OCI-LY1 (cell line): Measurements from ENCODE around the gene MUC2.

Source experiments
- H2AFZ ChIP-seq: fragments of 200-600 bp; sonication (generic), shearing (Covaris generic); 2 replicates; pipeline ENCODE4 v1.6.0; 2014; ENCODE audit warnings: antibody characterized with exemption, mild to moderate bottlenecking, low read length
- H3F3A ChIP-seq: fragments of 200-600 bp; sonication (generic), shearing (Covaris generic); 2 replicates; pipeline ENCODE4 v1.6.0; 2014; ENCODE audit warnings: mild to moderate bottlenecking, antibody characterized with exemption, low read length, moderate library complexity; ENCODE audit not compliant: insufficient read depth
- H3K27ac ChIP-seq: fragments of 200-600 bp; sonication (generic); 2 replicates; pipeline ENCODE4 v1.5.1; 2014; ENCODE audit warnings: low read length, mixed run types, mild to moderate bottlenecking, low read depth; ENCODE audit not compliant: poor library complexity, severe bottlenecking
- H3K27me3 ChIP-seq: fragments of 200-600 bp; sonication (generic); 2 replicates; pipeline ENCODE4 v1.6.0; 2014; ENCODE audit warnings: antibody characterized with exemption, mild to moderate bottlenecking, low read length, moderate library complexity; ENCODE audit not compliant: insufficient read depth
- H3K36me3 ChIP-seq: fragments of 200-600 bp; sonication (generic); 2 replicates; pipeline ENCODE4 v1.6.1; 2014; ENCODE audit warnings: mild to moderate bottlenecking, antibody characterized with exemption, low read length, moderate library complexity, mixed read lengths; ENCODE audit not compliant: insufficient read depth
- H3K4me1 ChIP-seq: fragments of 200-600 bp; sonication (generic); 2 replicates; pipeline ENCODE4 v1.5.1; 2014; ENCODE audit warnings: mild to moderate bottlenecking, low read length, moderate library complexity; ENCODE audit not compliant: insufficient read depth, severe bottlenecking
- H3K4me2 ChIP-seq: fragments of 200-600 bp; sonication (generic), shearing (Covaris generic); 2 replicates; pipeline ENCODE4 v1.6.1; 2014; ENCODE audit warnings: low read length
- H3K4me3 ChIP-seq: fragments of 200-600 bp; sonication (generic); 2 replicates; pipeline ENCODE4 v1.5.1; 2014; ENCODE audit warnings: low read length, low read depth, mild to moderate bottlenecking, mixed read lengths; ENCODE audit not compliant: poor library complexity, severe bottlenecking
- H3K79me2 ChIP-seq: fragments of 200-600 bp; shearing (Covaris generic); 2 replicates; pipeline ENCODE4 v1.6.1; 2016; ENCODE audit warnings: mixed run types, low read length, mixed read lengths; ENCODE audit not compliant: insufficient read depth
- H3K9ac ChIP-seq: fragments of 200-600 bp; sonication (generic), shearing (Covaris generic); 2 replicates; pipeline ENCODE4 v1.6.1; 2014; ENCODE audit warnings: mild to moderate bottlenecking, low read length, mixed read lengths
- H3K9me2 ChIP-seq: fragments of 200-600 bp; sonication (generic), shearing (Covaris generic); 2 replicates; pipeline ENCODE4 v1.6.1; 2014; ENCODE audit warnings: low read depth, mild to moderate bottlenecking, low read length, mixed read lengths
- H3K9me3 ChIP-seq: fragments of 200-600 bp; shearing (Covaris generic); 2 replicates; pipeline ENCODE4 v1.6.1; 2014; ENCODE audit warnings: low read length, mixed read lengths
- H4K20me1 ChIP-seq: fragments of 200-600 bp; sonication (generic), shearing (Covaris generic); 2 replicates; pipeline ENCODE4 v1.6.0; 2016; ENCODE audit warnings: mild to moderate bottlenecking, low read length; ENCODE audit not compliant: insufficient read depth
- EZH2 ChIP-seq: fragments of 200-600 bp; sonication (generic), shearing (Covaris generic); IDR thresholded peaks from 2 replicates; pipeline ENCODE4 v1.8.0; 2017; ENCODE audit warnings: borderline replicate concordance, mixed run types, mild to moderate bottlenecking, antibody characterized with exemption, low read length, moderate library complexity, mixed read lengths
- TF ChIP-seq, protein P1 (sequence below): fragments of 200-600 bp; sonication (generic), shearing (Covaris generic); IDR thresholded peaks from 2 replicates; pipeline ENCODE4 v1.5.1; 2017; ENCODE audit warnings: mild to moderate bottlenecking, antibody characterized with exemption, low read length, moderate library complexity, mixed read lengths

The MUC2 gene

DNA sequence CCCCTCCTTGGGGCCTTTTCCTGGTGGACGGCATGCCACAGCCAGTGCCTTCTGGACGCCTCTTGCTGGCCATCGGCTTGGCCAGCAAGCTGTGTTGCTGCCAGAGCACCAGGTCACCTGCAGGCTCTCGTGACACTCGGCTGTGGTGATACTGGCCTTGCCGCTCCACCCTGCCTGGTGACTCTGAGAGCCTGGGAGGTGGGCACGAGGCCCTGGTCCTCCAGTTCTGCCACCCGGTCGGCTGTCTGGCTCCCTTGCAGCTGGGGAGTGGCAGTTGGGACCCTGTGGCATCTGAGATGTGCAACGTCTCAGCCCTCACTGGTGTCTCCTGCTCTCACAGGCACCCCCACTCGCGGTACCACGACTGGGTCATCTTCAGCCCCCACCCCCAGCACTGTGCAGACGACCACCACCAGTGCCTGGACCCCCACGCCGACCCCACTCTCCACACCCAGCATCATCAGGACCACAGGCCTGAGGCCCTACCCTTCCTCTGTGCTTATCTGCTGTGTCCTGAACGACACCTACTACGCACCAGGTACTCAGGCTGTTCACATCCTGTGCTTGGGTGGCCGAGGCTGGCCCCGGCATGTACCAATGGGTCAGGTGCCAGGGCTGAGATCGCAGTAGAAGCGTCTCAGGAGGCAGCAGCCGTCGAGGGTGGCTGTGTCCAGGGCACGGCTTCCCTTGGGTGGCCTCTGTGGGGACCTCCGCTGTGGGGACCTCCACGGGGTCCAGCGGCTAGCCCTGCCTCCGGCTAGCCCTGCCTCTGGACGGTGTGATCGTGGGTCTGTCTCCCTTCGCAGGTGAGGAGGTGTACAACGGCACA is 26.0 kb downstream of the MUC2 start:
- Histone ChIP-seq H3K27me3 (no peaks in the 10 kb centered on the region), H2AFZ (no peak overlapping the region), H3F3A (no peaks in the 10 kb centered on the region), H4K20me1 (no peaks in the 10 kb centered on the region), H3K4me3 (no peak overlapping the region), H3K9me3 (no peaks in the 10 kb centered on the region), H3K9me2 (no peaks in the 10 kb centered on the region), H3K36me3 (no peaks in the 10 kb centered on the region), H3K9ac (no peak overlapping the region), H3K27ac (no peak overlapping the region), H3K4me2 (no peak overlapping the region), H3K79me2 (no peaks in the 10 kb centered on the region), H3K4me1 (no peaks in the 10 kb centered on the region)
- no peak for TF ChIP-seq EZH2
- TF ChIP-seq, protein P1, sequence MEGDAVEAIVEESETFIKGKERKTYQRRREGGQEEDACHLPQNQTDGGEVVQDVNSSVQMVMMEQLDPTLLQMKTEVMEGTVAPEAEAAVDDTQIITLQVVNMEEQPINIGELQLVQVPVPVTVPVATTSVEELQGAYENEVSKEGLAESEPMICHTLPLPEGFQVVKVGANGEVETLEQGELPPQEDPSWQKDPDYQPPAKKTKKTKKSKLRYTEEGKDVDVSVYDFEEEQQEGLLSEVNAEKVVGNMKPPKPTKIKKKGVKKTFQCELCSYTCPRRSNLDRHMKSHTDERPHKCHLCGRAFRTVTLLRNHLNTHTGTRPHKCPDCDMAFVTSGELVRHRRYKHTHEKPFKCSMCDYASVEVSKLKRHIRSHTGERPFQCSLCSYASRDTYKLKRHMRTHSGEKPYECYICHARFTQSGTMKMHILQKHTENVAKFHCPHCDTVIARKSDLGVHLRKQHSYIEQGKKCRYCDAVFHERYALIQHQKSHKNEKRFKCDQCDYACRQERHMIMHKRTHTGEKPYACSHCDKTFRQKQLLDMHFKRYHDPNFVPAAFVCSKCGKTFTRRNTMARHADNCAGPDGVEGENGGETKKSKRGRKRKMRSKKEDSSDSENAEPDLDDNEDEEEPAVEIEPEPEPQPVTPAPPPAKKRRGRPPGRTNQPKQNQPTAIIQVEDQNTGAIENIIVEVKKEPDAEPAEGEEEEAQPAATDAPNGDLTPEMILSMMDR: no peak

DNA sequence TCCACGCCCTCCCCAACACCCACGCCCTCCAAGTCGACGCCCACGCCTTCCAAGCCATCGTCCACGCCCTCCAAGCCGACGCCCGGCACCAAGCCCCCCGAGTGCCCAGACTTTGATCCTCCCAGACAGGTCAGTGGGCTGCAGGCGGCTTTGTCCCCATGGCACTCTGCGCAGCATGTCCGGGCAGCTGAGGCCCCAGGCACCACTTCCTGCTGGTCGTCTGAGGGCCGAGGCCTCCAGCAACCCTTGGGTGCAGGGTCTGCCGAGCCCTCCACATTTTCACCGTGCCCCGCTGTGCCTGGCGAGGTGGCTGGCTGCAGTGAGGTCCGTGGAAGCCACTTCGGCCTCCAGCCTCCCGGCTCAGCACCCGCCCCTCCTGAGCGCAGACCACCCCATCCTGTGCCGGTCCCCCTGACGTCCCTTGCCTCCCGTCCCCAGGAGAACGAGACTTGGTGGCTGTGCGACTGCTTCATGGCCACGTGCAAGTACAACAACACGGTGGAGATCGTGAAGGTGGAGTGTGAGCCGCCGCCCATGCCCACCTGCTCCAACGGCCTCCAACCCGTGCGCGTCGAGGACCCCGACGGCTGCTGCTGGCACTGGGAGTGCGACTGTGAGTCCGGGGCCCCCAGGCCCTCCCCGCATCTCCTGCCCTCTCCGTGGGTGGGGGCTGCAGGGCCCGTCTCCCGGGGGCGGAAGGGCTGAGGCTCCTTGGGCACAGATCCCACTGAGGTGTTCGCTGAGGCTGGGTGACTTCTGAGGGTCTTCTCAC is 26.8 kb downstream of the MUC2 start:
- Histone ChIP-seq H3F3A (no peaks in the 10 kb centered on the region), H3K9me3 (no peaks in the 10 kb centered on the region), H3K9me2 (no peaks in the 10 kb centered on the region), H3K4me2 (no peak overlapping the region), H3K79me2 (no peaks in the 10 kb centered on the region), H3K4me1 (no peaks in the 10 kb centered on the region), H3K36me3 (no peaks in the 10 kb centered on the region), H4K20me1 (no peaks in the 10 kb centered on the region), H3K27me3 (no peaks in the 10 kb centered on the region), H3K27ac (no peak overlapping the region), H3K9ac (no peak overlapping the region), H3K4me3 (no peak overlapping the region), H2AFZ (no peak overlapping the region)
- TF ChIP-seq EZH2: no peak
- TF ChIP-seq, protein P1: no peak

DNA sequence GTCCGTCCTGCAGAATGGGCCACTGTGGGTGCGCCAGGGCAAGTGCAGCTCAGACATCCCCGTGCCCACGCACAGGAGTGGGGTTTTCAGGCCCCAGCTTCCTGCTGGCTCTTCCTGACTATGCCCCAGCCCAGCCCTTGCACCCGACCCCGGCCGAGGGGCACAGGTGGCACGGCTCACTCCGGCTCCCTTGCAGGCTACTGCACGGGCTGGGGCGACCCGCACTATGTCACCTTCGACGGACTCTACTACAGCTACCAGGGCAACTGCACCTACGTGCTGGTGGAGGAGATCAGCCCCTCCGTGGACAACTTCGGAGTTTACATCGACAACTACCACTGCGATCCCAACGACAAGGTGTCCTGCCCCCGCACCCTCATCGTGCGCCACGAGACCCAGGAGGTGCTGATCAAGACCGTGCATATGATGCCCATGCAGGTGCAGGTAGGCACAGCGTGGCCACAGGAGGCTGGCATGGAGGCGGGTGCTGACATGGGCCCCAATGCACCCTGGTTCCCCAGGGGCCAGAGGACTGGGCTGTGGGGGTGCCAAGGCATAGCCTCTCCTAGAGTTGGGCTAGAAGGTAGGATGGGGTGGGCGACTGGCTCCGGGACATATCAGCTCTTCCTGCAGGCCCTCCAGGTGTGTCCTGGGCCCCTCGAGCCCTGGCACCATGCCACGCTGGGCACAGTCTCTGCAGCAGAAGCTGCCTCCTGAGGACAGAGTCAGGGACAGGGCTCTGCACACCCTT is 27.7 kb downstream of the MUC2 start:
- no peaks in the 10 kb centered on the region for H3K4me1 ChIP-seq
- TF ChIP-seq EZH2: no peak
- TF ChIP-seq, protein P1: no peak
- no peak overlapping the region for H3K9ac ChIP-seq
- H3K27ac ChIP-seq: no peak overlapping the region
- no peaks in the 10 kb centered on the region for H4K20me1 ChIP-seq
- no peak overlapping the region for H3K4me2 ChIP-seq
- H3F3A ChIP-seq: no peaks in the 10 kb centered on the region
- H3K9me3 ChIP-seq: no peaks in the 10 kb centered on the region
- no peaks in the 10 kb centered on the region for H3K79me2 ChIP-seq
- no peak overlapping the region for H2AFZ ChIP-seq
- no peaks in the 10 kb centered on the region for H3K27me3 ChIP-seq
- H3K4me3 ChIP-seq: no peak overlapping the region
- no peaks in the 10 kb centered on the region for H3K9me2 ChIP-seq
- no peaks in the 10 kb centered on the region for H3K36me3 ChIP-seq
